ENCODE results near the gene NPC1L1. TPM values are rescaled to one million over a fixed set of nuclear protein-coding genes. Genes with fewer than 3 reads are reported as not detected.
"Not testable (repeated sequence)": the region's sequence is repeated elsewhere in the genome, so short reads cannot be mapped to it uniquely, and the experiment has no call there.

The NPC1L1 gene
- total RNA-seq, 1 experiment from 2014 or later = 0.15 TPM

DNA sequence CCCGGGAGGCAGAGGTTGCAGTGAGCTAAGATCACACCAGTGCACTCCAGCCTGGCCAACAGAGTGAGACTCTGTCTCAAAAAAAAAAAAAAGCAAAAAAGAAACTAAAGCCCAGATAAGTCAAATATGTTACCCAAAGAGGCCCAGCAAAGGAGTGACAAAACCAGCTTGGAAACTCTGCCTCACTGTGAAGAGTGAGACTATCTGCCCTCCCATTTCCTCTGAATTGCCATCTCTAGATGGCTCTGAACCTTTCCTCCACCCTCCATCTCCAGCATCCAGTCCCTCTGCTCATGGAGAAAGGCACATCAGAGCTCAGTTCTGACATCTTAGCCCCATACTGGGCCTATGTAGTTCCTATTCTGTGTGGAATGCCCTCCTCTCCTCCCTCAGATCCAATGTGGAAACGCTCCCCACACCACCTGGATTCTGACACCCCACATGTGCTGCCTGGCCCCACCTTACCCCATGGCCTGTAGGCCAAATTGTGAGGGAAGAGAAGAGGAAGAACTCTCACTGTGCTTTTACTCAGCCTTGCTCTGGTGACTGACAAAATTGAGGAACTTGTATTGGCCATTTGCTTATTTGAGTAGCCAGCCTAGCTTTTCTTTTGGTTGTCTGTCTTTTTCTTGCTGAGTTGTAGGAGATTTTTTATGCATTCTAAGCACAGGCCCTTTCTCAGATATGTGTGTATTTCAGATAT, 32.7 kb downstream of the NPC1L1 start (continued):
- TF ChIP-seq, protein P1, sequence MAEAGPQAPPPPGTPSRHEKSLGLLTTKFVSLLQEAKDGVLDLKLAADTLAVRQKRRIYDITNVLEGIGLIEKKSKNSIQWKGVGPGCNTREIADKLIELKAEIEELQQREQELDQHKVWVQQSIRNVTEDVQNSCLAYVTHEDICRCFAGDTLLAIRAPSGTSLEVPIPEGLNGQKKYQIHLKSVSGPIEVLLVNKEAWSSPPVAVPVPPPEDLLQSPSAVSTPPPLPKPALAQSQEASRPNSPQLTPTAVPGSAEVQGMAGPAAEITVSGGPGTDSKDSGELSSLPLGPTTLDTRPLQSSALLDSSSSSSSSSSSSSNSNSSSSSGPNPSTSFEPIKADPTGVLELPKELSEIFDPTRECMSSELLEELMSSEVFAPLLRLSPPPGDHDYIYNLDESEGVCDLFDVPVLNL (CRISPR knock-in tag; IDR thresholded peaks at IDR 0.05; ENCODE audit: borderline replicate concordance, low read depth) = no peak
- no peak for TF ChIP-seq IRF2 (CRISPR knock-in tag; IDR thresholded peaks at IDR 0.05; ENCODE audit: borderline replicate concordance, low read depth)

DNA sequence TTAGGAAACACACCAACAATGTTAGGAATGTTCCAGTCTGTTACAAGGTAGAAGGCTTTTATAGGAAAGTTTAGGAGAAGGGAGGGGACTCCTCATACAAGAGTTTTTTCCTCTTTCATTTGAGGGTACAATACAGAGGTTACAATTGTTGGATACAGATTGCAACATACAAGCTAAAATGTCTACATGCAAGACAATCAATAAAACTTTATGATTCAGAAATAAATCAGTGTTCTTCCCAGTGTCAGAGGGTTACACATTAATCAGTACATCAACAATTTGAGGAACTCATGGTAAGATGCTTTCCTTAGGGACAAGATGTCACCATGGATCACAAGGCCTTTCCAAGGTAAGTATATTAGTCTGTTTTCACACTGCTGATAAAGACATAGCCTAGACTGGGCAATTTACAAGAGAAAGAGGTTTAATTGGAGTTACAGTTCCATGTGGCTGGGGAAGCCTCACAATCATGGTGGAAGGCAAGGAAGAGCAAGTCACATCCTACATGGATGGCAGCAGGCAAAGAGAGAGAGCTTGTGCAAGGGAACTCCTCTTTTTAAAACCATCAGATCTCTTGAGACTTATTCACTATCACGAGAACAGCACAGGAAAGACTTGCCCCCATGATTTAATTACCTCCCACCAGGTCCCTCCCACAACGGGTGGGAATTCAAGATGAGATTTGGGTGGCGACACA, 34.4 kb downstream of the NPC1L1 start:
- DNase-seq (ENCODE audit: low spot score); H3K36me3 Mint-ChIP-seq; POLR2A ChIA-PET; H3K4me3 Mint-ChIP-seq; H3K27ac Mint-ChIP-seq; ATAC-seq; H3K4me1 Mint-ChIP-seq; CTCF ChIA-PET: not testable (repeated sequence)
- H3K9me3 Mint-ChIP-seq = peaks cover 31% of the 10 kb centered on the region
- peaks cover 24% of the 10 kb centered on the region for H3K27me3 Mint-ChIP-seq (ENCODE audit: low read depth)

DNA sequence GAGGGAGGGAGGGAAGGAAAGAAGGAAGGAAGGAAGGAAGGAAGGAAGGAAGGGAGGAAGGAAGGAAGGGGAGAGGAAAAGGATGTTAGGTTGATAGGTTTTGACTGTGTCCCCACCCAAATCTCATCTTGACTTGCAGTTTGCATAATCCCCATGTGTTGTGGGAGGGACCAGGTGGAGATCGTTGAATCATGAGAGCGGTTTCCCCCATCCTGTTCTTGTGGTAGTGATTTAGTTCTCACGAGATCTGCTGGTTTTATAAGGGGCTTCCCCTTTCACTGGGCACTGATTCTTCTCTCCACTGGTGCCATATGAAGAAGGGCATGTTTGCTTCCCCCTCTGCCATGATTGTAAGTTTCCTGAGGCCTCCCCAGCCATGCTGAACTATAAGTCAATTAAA, 35.5 kb downstream of the NPC1L1 start:
- POLR2A ChIA-PET = no interaction called here

DNA sequence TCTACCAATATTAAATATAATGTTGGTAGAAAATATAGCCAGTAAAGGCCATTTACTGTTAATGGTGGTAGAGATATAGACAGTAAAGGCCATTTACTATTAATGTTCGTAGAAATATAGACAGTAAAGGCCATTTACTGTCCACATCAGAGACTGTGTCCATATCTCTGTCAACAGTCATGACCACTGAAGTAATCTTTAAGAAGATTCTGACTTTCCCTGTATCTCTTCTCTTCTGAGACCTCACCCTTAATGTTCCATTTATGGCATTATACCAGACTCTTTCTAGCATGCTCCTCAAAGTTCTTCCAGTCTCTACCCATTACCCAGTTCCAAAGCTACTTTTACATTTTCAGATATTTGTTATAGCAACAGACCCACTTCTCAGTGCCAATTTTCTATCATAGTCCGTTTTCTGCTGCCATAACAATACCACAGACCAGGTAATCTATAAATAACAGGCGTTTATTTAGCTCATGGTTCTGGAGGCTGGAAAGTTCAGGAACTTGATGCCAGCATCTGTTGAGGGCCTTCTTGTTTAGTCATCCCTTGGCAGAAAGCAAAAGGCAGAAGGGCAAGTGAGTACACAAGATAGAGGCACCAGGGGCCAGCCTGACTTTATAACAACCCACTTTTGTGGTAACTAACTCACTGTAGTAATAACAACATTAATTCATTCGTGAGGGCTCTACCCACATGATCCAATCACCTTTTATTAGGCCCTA, 42.7 kb downstream of the NPC1L1 start:
- Mint-ChIP-seq H3K9me3 (no peaks in the 10 kb centered on the region), H3K4me1 (no peaks in the 10 kb centered on the region)
- POLR2A ChIA-PET = no interaction called here

More for the DNA sequence above, 35.5 kb downstream of the NPC1L1 start:
- Mint-ChIP-seq H3K27ac (no peak overlapping the region), H3K36me3 (peaks cover 5% of the 10 kb centered on the region), H3K27me3 (ENCODE audit: low read depth) (peaks cover 24% of the 10 kb centered on the region), H3K4me3 (no peak overlapping the region), H3K4me1 (no peaks in the 10 kb centered on the region), H3K9me3 (peaks cover 31% of the 10 kb centered on the region)
- CTCF ChIA-PET = no interaction called here
- ATAC-seq = no peak
- TF ChIP-seq, protein P2, sequence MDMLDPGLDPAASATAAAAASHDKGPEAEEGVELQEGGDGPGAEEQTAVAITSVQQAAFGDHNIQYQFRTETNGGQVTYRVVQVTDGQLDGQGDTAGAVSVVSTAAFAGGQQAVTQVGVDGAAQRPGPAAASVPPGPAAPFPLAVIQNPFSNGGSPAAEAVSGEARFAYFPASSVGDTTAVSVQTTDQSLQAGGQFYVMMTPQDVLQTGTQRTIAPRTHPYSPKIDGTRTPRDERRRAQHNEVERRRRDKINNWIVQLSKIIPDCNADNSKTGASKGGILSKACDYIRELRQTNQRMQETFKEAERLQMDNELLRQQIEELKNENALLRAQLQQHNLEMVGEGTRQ (CRISPR knock-in tag; IDR thresholded peaks at IDR 0.05) = no peak
- TF ChIP-seq MXD4 (CRISPR knock-in tag; IDR thresholded peaks at IDR 0.05; ENCODE audit: borderline replicate concordance) (no peak), CBFB (CRISPR knock-in tag; IDR thresholded peaks at IDR 0.05; ENCODE audit: low read depth) (no peak), SMAD4 (CRISPR knock-in tag; IDR thresholded peaks at IDR 0.05) (no peak), ZNF317 (CRISPR knock-in tag; IDR thresholded peaks at IDR 0.05; ENCODE audit: borderline replicate concordance, low read depth) (no peak), TEAD1 (CRISPR knock-in tag; IDR thresholded peaks at IDR 0.05) (no peak), STAT6 (CRISPR knock-in tag; conservative IDR thresholded peaks at IDR 0.05; ENCODE audit: low read depth) (no peak), JUN (CRISPR knock-in tag; IDR thresholded peaks at IDR 0.05) (no peak), FOXP1 (CRISPR knock-in tag; IDR thresholded peaks at IDR 0.05; ENCODE audit: borderline replicate concordance) (no peak), ZNF671 (CRISPR knock-in tag; IDR thresholded peaks at IDR 0.05) (no peak)
- no peak for DNase-seq (ENCODE audit: low spot score)

More for the DNA sequence above, 42.7 kb downstream of the NPC1L1 start:
- TF ChIP-seq ZNF281 (CRISPR knock-in tag; IDR thresholded peaks at IDR 0.05) (no peak), GRHL2 (CRISPR knock-in tag; IDR thresholded peaks at IDR 0.05; ENCODE audit: insufficient replicate concordance, severe bottlenecking) (no peak), TP53 (CRISPR knock-in tag; IDR thresholded peaks at IDR 0.05) (no peak)
- TF ChIP-seq, protein P3, sequence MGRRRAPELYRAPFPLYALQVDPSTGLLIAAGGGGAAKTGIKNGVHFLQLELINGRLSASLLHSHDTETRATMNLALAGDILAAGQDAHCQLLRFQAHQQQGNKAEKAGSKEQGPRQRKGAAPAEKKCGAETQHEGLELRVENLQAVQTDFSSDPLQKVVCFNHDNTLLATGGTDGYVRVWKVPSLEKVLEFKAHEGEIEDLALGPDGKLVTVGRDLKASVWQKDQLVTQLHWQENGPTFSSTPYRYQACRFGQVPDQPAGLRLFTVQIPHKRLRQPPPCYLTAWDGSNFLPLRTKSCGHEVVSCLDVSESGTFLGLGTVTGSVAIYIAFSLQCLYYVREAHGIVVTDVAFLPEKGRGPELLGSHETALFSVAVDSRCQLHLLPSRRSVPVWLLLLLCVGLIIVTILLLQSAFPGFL (CRISPR knock-in tag; IDR thresholded peaks at IDR 0.05; ENCODE audit: borderline replicate concordance) = no peak
- no peaks in the 10 kb centered on the region for H3K36me3 Mint-ChIP-seq
- ATAC-seq = no peak
- peaks cover 9% of the 10 kb centered on the region for H3K27me3 Mint-ChIP-seq (ENCODE audit: low read depth)
- H3K4me3 Mint-ChIP-seq = no peak overlapping the region
- no peak for DNase-seq (ENCODE audit: low spot score)
- H3K27ac Mint-ChIP-seq = no peak overlapping the region
- CTCF ChIA-PET = interaction anchor here (1.2 kb wide), 1 partner anchor 36 kb away, joined by 4 read pairs; no protein-coding TSS in a partner anchor
